ENCODE measurements around the gene FYN. TPM values are rescaled to one million over a fixed set of nuclear protein-coding genes. Genes with fewer than 3 reads are reported as not detected.

FYN gene
- total RNA-seq, 2 donors from 2014 or later: 60.4 to 75.8 TPM

- intact Hi-C loops (cut with DNase I): no loop called here
- ATAC-seq (peak; percentile 55 to 76), DNase-seq (no peak)
Observed at GRCh38 chr6:111817451-111818120, 55.7 kb downstream of the FYN start.

GRCh38 chr6:111813677-111814310, 59.5 kb downstream of the FYN start:
- ATAC-seq (no peak), DNase-seq (no peak)
- intact Hi-C loops (cut with DNase I): no loop called here

- intact Hi-C loops (cut with DNase I): no loop called here
- no peak for DNase-seq
- ATAC-seq: peak in 1 of 2 donors; percentile 27
Observed at GRCh38 chr6:111813237-111813636, 60.0 kb downstream of the FYN start.

- intact Hi-C loops (cut with DNase I): no loop called here
- DNase-seq (no peak), ATAC-seq (peak in 1 of 2 donors; percentile 67)
Observed at GRCh38 chr6:111812060-111813038, 60.9 kb downstream of the FYN start.

- intact Hi-C loops (cut with DNase I): no loop called here
- DNase-seq: no peak
- ATAC-seq: no peak
Observed at GRCh38 chr6:111810294-111811131, 62.7 kb downstream of the FYN start.

GRCh38 chr6:111809766-111810165, 63.5 kb downstream of the FYN start:
- intact Hi-C loops (cut with DNase I): no loop called here
- no peak for ATAC-seq
- no peak for DNase-seq

- DNase-seq (no peak), ATAC-seq (no peak)
- intact Hi-C loops (cut with DNase I): no loop called here
Observed at GRCh38 chr6:111809264-111809663, 64.0 kb downstream of the FYN start.

- intact Hi-C loops (cut with DNase I): no loop called here
- no peak for DNase-seq
- no peak for ATAC-seq
Observed at GRCh38 chr6:111808493-111808892, 64.8 kb downstream of the FYN start.

GRCh38 chr6:111806561-111807497, 66.4 kb downstream of the FYN start:
- DNase-seq: no peak
- intact Hi-C loops (cut with DNase I): no loop called here
- ATAC-seq: no peak

GRCh38 chr6:111806165-111806547, 67.1 kb downstream of the FYN start:
- DNase-seq (no peak), ATAC-seq (no peak)
- intact Hi-C loops (cut with DNase I): no loop called here

GRCh38 chr6:111805511-111806164, 67.6 kb downstream of the FYN start:
- intact Hi-C loops (cut with DNase I): no loop called here
- ATAC-seq (peak in 1 of 2 donors; percentile 45), DNase-seq (no peak)

GRCh38 chr6:111804627-111805235, 68.5 kb downstream of the FYN start:
- ATAC-seq (peak; percentile 80), DNase-seq (peak; percentile 47)
- intact Hi-C loops (cut with DNase I): loop anchor here in 1 of 2 donors (5.0 kb wide), 1 partner anchor 68 kb away; the partner anchor contains the start of gene FYN

GRCh38 chr6:111803804-111804203, 69.4 kb downstream of the FYN start:
- intact Hi-C loops (cut with DNase I): loop anchor here in 1 of 2 donors (5.0 kb wide), 1 partner anchor 68 kb away; the partner anchor contains the start of gene FYN
- no peak for DNase-seq
- ATAC-seq: no peak

- intact Hi-C loops (cut with DNase I): loop anchor here in 1 of 2 donors (5.0 kb wide), 1 partner anchor 69 kb away; the partner anchor contains the start of gene FYN
- ATAC-seq (no peak), DNase-seq (no peak)
Observed at GRCh38 chr6:111803371-111803770, 69.9 kb downstream of the FYN start.

GRCh38 chr6:111802720-111803330, 70.4 kb downstream of the FYN start:
- ATAC-seq: no peak
- intact Hi-C loops (cut with DNase I): loop anchor here in 1 of 2 donors (5.0 kb wide), 1 partner anchor 69 kb away; the partner anchor contains the start of gene FYN
- no peak for DNase-seq

- intact Hi-C loops (cut with DNase I): loop anchor here in 1 of 2 donors (5.0 kb wide), 1 partner anchor 70 kb away; the partner anchor contains the start of gene FYN
- ATAC-seq: no peak
- no peak for DNase-seq
Observed at GRCh38 chr6:111802015-111802414, 71.2 kb downstream of the FYN start.
